Hindlimb muscle (tissue), 1 donor: ENCODE results near the gene ALDH1A1. TPM values are rescaled to one million over a fixed set of nuclear protein-coding genes. Genes with fewer than 3 reads are reported as not detected.

ENCODE experiments used
- DNase-seq: peaks from one replicate; pipeline ENCODE4 v3.0.0-alpha.2; 2013
- polyA plus RNA-seq: library from polyadenylated mRNA; unstranded; fragments of 120-200 nt; gene quantifications from one replicate; pipeline ENCODE4 v1.2.1, GENCODE V29; 2013; ENCODE audit not compliant: insufficient read length

The ALDH1A1 gene
- polyA plus RNA-seq, 1 donor: 30.8 TPM

DNA sequence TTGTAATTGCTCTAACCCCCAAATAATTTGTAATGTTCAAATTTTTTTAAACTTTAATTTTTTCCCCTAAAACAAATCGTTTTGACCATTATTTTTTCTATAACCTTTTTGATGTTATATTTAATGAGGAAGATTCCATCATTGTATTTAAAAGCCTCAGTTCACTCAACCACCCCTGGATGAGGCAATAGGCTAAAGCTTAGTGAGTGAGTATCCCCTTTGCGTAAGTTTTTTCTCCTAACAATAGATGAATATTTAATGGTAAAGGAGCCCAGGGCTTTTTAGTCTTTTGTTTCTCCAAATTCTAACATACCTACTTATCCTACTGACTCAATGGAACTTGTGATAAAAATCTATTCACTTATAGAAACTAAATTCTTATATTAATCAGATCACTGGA lies 38.1 kb downstream of the ALDH1A1 start:
- no peak for DNase-seq

DNA sequence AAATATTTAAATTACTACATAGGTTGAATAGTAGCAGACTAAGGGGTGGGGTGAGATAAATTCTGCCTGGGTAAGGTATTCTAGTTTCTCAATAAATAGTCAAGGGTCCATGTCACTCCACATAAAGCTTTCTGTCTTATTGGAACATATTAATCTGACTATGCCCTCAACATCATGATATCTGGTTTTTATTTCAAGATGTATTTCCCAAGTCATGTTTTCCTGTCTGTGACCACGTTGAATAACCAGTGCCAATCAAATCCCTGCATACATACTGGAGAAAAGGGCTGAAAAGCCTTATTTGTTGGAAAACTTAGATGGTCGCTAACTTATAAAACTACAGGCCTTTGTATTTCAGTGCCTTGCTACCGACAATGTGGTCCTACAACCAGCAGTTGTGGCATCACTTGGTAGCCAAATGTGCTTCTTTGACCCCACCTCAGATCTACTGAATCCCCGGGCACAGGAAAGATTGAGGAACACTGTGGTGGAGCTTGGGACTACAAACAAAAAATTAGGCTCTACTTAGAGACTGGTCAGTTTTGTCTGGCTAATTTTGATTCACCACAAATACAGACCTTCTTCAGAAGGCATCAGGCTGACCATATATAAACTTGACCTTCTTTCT lies 39.4 kb downstream of the ALDH1A1 start:
- no peak for DNase-seq

DNA sequence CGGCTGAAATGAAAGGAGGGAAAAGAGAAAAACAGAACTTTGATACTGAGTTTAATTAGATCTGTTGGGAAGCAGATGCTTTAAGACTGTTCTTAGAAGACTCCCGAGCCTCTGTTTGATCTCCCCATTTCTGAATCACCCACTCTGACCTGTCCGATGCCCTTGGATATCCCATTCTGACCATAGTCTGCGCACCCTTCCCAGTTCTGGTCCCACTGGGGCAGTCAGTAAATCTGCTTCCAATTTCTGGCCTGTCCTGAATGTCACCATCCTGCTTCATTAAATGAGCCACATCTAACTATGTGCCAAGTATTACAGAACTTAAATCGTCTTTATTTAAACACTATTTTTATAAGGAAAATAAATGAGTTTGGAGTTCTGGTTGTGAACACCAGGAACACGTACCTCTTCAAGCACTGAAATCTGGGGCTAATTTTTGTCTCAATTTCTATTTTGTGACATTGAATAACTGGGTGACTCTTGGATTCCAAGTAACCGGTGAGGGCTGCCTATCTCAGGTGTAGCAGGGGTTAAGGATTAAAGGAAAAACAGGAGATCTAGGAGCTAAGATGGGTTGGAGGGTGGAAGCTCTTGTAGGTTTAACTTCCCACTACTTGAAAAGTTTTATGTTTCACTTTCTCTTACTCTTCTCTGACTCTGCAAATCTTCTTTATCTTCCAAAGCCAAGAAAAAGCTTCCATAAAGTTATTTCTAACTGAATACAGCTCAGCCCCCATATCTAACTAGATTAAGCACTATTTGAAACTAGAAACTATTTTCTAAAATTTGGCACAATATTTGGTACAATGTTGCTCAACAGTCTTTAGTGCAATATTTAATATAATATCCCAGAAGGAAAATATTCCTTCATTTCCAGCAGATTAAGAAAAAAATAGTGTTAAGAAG lies 40.1 kb downstream of the ALDH1A1 start:
- no peak for DNase-seq

GRCh38 chr9:72911816-72912215 lies 41.0 kb downstream of the ALDH1A1 start:
- DNase-seq: no peak

GRCh38 chr9:72911247-72911775 lies 41.5 kb downstream of the ALDH1A1 start:
- no peak for DNase-seq

DNA sequence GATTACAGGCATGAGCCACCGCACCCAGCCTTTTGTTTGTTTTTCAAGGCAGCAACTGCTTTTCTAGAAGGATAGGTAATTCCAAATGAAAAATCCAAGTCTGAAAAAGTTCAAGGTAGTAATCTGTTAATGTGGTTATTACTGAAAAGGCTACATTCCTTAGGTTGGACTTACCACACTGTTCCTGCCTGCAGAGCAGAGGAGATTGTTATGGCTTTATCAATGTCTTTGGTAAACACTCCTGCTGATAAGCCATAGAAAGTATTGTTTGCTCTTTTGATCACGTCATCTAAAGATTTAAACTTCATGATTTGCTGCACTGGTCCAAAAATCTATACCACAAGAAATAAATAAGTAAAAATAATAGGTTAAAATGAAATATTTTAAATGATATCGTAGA lies 43.4 kb downstream of the ALDH1A1 start:
- DNase-seq: no peak

- no peak for DNase-seq
Observed at GRCh38 chr9:72907421-72907820, 45.4 kb downstream of the ALDH1A1 start.

DNA sequence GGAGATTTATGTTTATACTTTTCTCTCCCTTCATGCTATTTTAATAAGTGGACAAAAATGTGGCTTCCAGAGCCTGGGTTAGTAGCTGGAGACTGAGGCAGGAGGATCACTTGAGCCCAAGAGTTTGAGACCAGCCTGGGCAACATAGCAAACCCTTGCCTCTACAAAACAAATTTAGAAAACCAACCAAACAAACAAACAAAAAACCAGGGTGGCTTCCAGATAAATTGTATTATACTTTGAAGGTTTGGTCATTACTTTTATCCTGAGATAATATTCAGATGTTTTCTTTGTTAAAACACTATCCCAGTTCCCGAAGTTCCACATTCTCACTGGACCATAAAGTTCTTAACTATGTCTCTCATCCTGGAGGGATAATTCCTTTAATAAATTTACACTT lies 46.0 kb downstream of the ALDH1A1 start:
- DNase-seq: no peak

- DNase-seq: no peak
Observed at GRCh38 chr9:72905514-72906480, 47.1 kb downstream of the ALDH1A1 start.

GRCh38 chr9:72904267-72905093 lies 48.4 kb downstream of the ALDH1A1 start:
- DNase-seq: no peak

DNA sequence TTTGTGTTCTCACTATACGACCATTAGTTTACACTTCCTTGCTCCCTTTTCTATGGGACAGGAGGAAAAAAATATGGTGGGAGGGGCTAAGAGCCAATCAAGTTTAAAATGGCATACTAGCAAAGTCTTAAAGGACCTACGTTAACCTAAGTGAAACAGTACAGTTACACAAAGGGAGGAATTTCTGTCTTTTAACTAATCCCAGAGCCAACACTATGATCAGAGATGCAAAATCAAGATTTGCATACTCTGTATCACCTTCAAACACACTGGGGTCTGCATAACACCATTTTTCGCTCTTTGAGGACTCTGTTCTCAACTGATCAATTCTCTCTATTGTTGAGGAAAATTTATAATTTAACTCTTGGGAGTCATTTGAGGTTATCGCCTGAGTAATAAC lies 49.8 kb downstream of the ALDH1A1 start:
- DNase-seq: no peak

GRCh38 chr9:72902268-72902667 lies 50.6 kb downstream of the ALDH1A1 start:
- DNase-seq: no peak

DNA sequence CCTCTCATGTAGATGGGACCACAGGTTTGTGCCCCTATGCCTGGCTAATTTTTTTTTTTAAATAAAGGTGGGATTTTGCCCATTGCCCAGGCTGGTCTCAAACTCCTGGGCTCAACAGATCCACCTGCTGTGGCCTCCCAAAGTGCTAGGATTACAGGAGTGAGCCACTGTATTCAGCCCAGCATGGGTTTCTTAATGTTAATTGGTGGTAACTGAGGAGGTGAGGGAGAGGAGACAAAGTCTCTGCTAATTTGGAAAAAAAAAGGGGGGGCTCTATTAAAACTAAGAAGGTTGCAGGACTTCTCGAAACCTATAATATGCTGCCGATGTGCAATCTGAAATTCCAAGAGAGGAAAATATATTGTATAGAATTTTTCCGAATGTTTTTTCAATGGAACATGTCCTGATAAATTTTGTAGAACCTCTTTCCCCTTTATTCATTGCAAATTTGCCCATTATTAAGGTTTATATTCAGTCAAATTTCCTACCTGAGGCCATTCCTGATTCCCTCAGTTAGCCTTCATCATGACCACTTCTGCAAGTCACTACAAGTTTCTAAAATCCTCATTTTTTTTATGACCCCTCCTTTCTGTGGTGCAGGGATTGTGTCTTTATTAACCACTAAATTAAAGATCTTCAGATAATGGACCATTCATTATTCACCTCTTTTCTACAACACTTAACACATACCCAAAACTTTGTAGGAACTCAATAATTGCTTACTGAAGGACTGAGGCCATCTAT lies 52.9 kb downstream of the ALDH1A1 start:
- DNase-seq: no peak

- no peak for DNase-seq
Observed at GRCh38 chr9:72898784-72899733, 53.8 kb downstream of the ALDH1A1 start.

GRCh38 chr9:72898360-72898759 lies 54.5 kb downstream of the ALDH1A1 start:
- DNase-seq: no peak

- no peak for DNase-seq
Observed at GRCh38 chr9:72897069-72897649, 55.7 kb downstream of the ALDH1A1 start.

- no peak for DNase-seq
Observed at GRCh38 chr9:72896439-72896838, 56.4 kb downstream of the ALDH1A1 start.

- DNase-seq: no peak
Observed at GRCh38 chr9:72895122-72895521, 57.7 kb downstream of the ALDH1A1 start.

DNA sequence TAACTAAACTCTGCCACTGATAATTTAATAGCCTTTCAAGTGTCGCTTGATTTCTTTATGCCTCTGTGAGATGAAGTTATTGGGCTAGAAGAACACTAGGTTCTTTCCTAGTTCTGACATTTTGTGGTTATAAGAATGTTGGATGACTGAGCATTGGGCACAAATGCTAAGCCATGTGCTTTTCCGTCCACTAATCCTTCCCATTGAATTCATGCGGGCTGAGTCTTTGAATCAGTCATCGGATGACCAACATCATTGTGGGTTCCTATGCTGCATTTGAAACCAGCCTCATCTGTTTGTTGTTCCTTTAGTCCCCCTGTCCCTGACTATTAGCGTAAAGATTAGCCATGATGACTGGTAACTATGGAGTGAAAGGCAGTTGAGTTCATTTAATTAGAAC lies 58.5 kb downstream of the ALDH1A1 start:
- DNase-seq: no peak
